ENCODE results near the gene ASIC3.

Gene ASIC3

GRCh38 chr7:151078233-151079040 lies 30.1 kb downstream of the ASIC3 start:
- no peaks in the 10 kb centered on the region for H3K27me3 ChIP-seq (replicated peaks; ENCODE audit: control insufficient read depth, insufficient read depth, low read length)
- peak overlapping the region; percentile 94 for H3K4me3 ChIP-seq (ENCODE audit: low read length)
- H3K9ac ChIP-seq (ENCODE audit: low read length): peak overlapping the region; percentile 42
- peaks cover 45% of the 10 kb centered on the region for H3K4me1 ChIP-seq (ENCODE audit: control insufficient read depth, insufficient read depth, low read length)
- no peak for DNase-seq (ENCODE audit: low read depth)
- H3K36me3 ChIP-seq (ENCODE audit: control insufficient read depth, insufficient read depth, low read length, severe bottlenecking): peaks cover 29% of the 10 kb centered on the region
- no peaks in the 10 kb centered on the region for H3K9me3 ChIP-seq (ENCODE audit: control insufficient read depth, low read length)

- H3K4me3 ChIP-seq (ENCODE audit: low read length): peak overlapping the region; percentile 94
- DNase-seq (ENCODE audit: low read depth): no peak
- H3K9ac ChIP-seq (ENCODE audit: low read length): peak overlapping the region; percentile 99
- peaks cover 19% of the 10 kb centered on the region for H3K36me3 ChIP-seq (ENCODE audit: control insufficient read depth, insufficient read depth, low read length, severe bottlenecking)
- H3K4me1 ChIP-seq (ENCODE audit: control insufficient read depth, insufficient read depth, low read length): peaks cover 48% of the 10 kb centered on the region
- H3K27me3 ChIP-seq (replicated peaks; ENCODE audit: control insufficient read depth, insufficient read depth, low read length): no peaks in the 10 kb centered on the region
- H3K9me3 ChIP-seq (ENCODE audit: control insufficient read depth, low read length): no peaks in the 10 kb centered on the region
Measured at GRCh38 chr7:151079199-151079910, 31.0 kb downstream of the ASIC3 start.

GRCh38 chr7:151080067-151080521 lies 31.8 kb downstream of the ASIC3 start:
- Histone ChIP-seq H3K9me3 (ENCODE audit: control insufficient read depth, low read length) (no peaks in the 10 kb centered on the region), H3K4me3 (ENCODE audit: low read length) (peak overlapping the region; percentile 94), H3K9ac (ENCODE audit: low read length) (peak overlapping the region; percentile 99), H3K27me3 (replicated peaks; ENCODE audit: control insufficient read depth, insufficient read depth, low read length) (no peaks in the 10 kb centered on the region), H3K36me3 (ENCODE audit: control insufficient read depth, insufficient read depth, low read length, severe bottlenecking) (peaks cover 12% of the 10 kb centered on the region), H3K4me1 (ENCODE audit: control insufficient read depth, insufficient read depth, low read length) (peaks cover 48% of the 10 kb centered on the region)
- DNase-seq (ENCODE audit: low read depth): no peak

- Histone ChIP-seq H3K4me1 (ENCODE audit: control insufficient read depth, insufficient read depth, low read length) (peaks cover 53% of the 10 kb centered on the region), H3K9ac (ENCODE audit: low read length) (peak within 1 kb of the TSS; percentile 99)
- DNase-seq (ENCODE audit: low read depth): peak; percentile 98
Measured at GRCh38 chr7:151080522-151081169, 32.3 kb downstream of the ASIC3 start, which contains the start of gene FASTK. Gene FASTK (minus strand): TSS chr7:151080809. CDS start chr7:151080766, 43 bp downstream.

GRCh38 chr7:151081170-151082101 lies 33.1 kb downstream of the ASIC3 start:
- Histone ChIP-seq H3K9ac (ENCODE audit: low read length) (peak overlapping the region; percentile 99), H3K9me3 (ENCODE audit: control insufficient read depth, low read length) (no peaks in the 10 kb centered on the region), H3K4me3 (ENCODE audit: low read length) (peak overlapping the region; percentile 94), H3K27me3 (replicated peaks; ENCODE audit: control insufficient read depth, insufficient read depth, low read length) (no peaks in the 10 kb centered on the region), H3K4me1 (ENCODE audit: control insufficient read depth, insufficient read depth, low read length) (peaks cover 56% of the 10 kb centered on the region), H3K36me3 (ENCODE audit: control insufficient read depth, insufficient read depth, low read length, severe bottlenecking) (no peaks in the 10 kb centered on the region)
- peak; percentile 42 for DNase-seq (ENCODE audit: low read depth)

More at GRCh38 chr7:151080522-151081169, 32.3 kb downstream of the ASIC3 start, which contains the start of gene FASTK:
- H3K4me3 ChIP-seq (ENCODE audit: low read length): peak within 1 kb of the TSS; percentile 94
- peaks cover 6% of the 10 kb centered on the region for H3K36me3 ChIP-seq (ENCODE audit: control insufficient read depth, insufficient read depth, low read length, severe bottlenecking)
- no peaks in the 10 kb centered on the region for H3K27me3 ChIP-seq (replicated peaks; ENCODE audit: control insufficient read depth, insufficient read depth, low read length)
- no peaks in the 10 kb centered on the region for H3K9me3 ChIP-seq (ENCODE audit: control insufficient read depth, low read length)

- H3K9ac ChIP-seq (ENCODE audit: low read length): peak overlapping the region; percentile 99
- no peaks in the 10 kb centered on the region for H3K9me3 ChIP-seq (ENCODE audit: control insufficient read depth, low read length)
- H3K4me3 ChIP-seq (ENCODE audit: low read length): peak overlapping the region; percentile 94
- DNase-seq (ENCODE audit: low read depth): no peak
- no peaks in the 10 kb centered on the region for H3K27me3 ChIP-seq (replicated peaks; ENCODE audit: control insufficient read depth, insufficient read depth, low read length)
- H3K36me3 ChIP-seq (ENCODE audit: control insufficient read depth, insufficient read depth, low read length, severe bottlenecking): no peaks in the 10 kb centered on the region
- H3K4me1 ChIP-seq (ENCODE audit: control insufficient read depth, insufficient read depth, low read length): peaks cover 54% of the 10 kb centered on the region
Measured at GRCh38 chr7:151082141-151083070, 34.1 kb downstream of the ASIC3 start.

- DNase-seq (ENCODE audit: low read depth): peak; percentile 85
Measured at GRCh38 chr7:151083071-151083823, 34.9 kb downstream of the ASIC3 start, which contains the start of gene TMUB1. Gene TMUB1 (minus strand): TSS chr7:151083493. CDS start chr7:151082563, 930 bp downstream.

GRCh38 chr7:151083824-151084160 lies 35.5 kb downstream of the ASIC3 start:
- peaks cover 53% of the 10 kb centered on the region for H3K4me1 ChIP-seq (ENCODE audit: control insufficient read depth, insufficient read depth, low read length)
- H3K9ac ChIP-seq (ENCODE audit: low read length): peak overlapping the region; percentile 99
- no peaks in the 10 kb centered on the region for H3K9me3 ChIP-seq (ENCODE audit: control insufficient read depth, low read length)
- H3K4me3 ChIP-seq (ENCODE audit: low read length): peak overlapping the region; percentile 94
- H3K27me3 ChIP-seq (replicated peaks; ENCODE audit: control insufficient read depth, insufficient read depth, low read length): no peaks in the 10 kb centered on the region
- H3K36me3 ChIP-seq (ENCODE audit: control insufficient read depth, insufficient read depth, low read length, severe bottlenecking): no peaks in the 10 kb centered on the region
- DNase-seq (ENCODE audit: low read depth): no peak

More at GRCh38 chr7:151083071-151083823, 34.9 kb downstream of the ASIC3 start, which contains the start of gene TMUB1:
- Histone ChIP-seq H3K4me1 (ENCODE audit: control insufficient read depth, insufficient read depth, low read length) (peaks cover 53% of the 10 kb centered on the region), H3K9ac (ENCODE audit: low read length) (peak within 1 kb of the TSS; percentile 99), H3K27me3 (replicated peaks; ENCODE audit: control insufficient read depth, insufficient read depth, low read length) (no peaks in the 10 kb centered on the region), H3K36me3 (ENCODE audit: control insufficient read depth, insufficient read depth, low read length, severe bottlenecking) (no peaks in the 10 kb centered on the region), H3K9me3 (ENCODE audit: control insufficient read depth, low read length) (no peaks in the 10 kb centered on the region), H3K4me3 (ENCODE audit: low read length) (peak within 1 kb of the TSS; percentile 94)

- H3K36me3 ChIP-seq (ENCODE audit: control insufficient read depth, insufficient read depth, low read length, severe bottlenecking): no peaks in the 10 kb centered on the region
- H3K4me1 ChIP-seq (ENCODE audit: control insufficient read depth, insufficient read depth, low read length): peaks cover 57% of the 10 kb centered on the region
- DNase-seq (ENCODE audit: low read depth): no peak
- no peaks in the 10 kb centered on the region for H3K9me3 ChIP-seq (ENCODE audit: control insufficient read depth, low read length)
- peak overlapping the region; percentile 90 for H3K9ac ChIP-seq (ENCODE audit: low read length)
- peak overlapping the region; percentile 80 for H3K4me3 ChIP-seq (ENCODE audit: low read length)
- no peaks in the 10 kb centered on the region for H3K27me3 ChIP-seq (replicated peaks; ENCODE audit: control insufficient read depth, insufficient read depth, low read length)
Measured at GRCh38 chr7:151085329-151085690, 37.0 kb downstream of the ASIC3 start.
